HG03558 (cell line): ENCODE measurements around the gene GBGT1.

Source experiments
- ATAC-seq: cut with Tn5 transposase; IDR thresholded peaks from one replicate; pipeline ENCODE4 v1.9.1; 2021; ENCODE audit warnings: moderate number of reproducible peaks; ENCODE audit not compliant: unreplicated experiment; ENCODE audit errors: extremely low read depth

Gene GBGT1

DNA sequence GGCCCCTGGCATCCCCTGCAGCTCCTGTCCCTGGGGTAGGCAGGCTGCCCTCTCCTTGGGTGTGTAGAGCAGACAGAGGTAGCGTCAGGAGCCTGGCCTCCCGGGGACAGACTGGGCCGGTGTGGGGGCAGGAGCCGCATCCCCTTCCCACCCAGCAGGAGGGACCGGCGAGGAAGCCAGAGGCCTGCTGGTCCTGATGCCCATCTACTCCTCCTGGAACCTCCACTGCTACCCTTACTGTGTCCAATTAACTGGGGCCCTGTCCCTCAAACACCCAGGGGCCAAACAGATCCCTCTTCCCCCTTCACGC, 58.3 kb downstream of the GBGT1 start:
- no peak for ATAC-seq

DNA sequence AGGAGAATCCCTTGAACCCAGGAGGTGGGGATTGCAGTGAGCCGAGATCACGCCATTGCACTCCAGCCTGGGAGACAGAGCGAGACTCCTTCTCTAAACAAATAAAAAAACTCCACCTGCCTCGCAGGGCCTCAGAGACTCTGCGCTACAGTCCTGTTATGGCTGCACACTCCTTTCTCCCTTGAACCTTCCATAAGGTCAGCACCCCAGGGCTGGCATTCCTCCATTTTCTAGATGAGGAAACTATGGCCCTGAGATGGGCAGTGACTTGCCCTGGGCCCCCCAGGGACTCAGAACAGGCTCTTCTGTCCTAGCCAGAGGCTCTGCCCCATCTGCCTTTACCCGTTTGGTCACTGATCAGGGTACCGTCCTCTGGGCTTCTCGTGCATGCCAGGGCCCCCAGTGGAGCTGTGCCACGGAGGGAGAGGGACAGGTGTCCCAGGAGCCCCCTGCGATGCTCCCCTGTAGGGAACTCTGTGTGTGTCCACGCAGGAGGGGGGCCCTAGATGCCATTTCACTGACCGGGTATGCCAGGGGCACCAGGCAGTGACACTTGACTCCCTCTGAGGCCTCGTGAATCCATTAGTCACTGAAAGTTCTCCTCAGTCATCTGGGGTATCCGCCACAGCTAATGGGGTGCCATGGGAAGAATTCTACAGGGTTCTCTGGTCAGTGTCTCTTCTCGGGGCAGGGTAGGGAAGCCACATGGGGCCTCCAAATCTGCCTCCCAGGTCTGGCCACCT, 58.8 kb downstream of the GBGT1 start:
- ATAC-seq, result no peak

DNA sequence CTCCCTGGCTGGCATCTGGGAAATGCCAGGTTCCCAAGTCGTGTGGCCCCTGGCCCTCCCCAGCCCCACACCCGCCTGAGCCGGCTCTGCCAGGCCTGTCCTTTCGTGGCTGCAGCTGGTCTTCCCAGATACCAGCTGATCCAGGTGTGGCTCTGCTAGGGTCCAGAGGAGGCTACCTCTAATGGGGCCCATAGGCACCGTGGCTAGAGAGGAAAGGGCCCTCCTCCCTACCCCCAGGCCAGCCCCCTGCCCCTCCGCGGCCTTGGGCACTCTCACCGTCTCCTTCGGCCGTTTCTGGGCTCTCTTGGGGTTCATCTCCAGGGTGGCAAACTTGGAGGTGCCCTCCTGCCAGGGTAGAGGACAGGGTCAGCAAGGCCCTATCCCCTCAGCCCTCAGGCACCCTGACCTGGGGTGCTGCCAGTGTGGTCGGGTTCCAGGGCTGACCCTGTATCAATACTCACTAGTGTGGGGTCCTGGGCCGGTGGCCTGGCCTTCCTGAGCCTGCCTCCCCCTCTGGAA, 59.7 kb downstream of the GBGT1 start:
- ATAC-seq, result no peak

DNA sequence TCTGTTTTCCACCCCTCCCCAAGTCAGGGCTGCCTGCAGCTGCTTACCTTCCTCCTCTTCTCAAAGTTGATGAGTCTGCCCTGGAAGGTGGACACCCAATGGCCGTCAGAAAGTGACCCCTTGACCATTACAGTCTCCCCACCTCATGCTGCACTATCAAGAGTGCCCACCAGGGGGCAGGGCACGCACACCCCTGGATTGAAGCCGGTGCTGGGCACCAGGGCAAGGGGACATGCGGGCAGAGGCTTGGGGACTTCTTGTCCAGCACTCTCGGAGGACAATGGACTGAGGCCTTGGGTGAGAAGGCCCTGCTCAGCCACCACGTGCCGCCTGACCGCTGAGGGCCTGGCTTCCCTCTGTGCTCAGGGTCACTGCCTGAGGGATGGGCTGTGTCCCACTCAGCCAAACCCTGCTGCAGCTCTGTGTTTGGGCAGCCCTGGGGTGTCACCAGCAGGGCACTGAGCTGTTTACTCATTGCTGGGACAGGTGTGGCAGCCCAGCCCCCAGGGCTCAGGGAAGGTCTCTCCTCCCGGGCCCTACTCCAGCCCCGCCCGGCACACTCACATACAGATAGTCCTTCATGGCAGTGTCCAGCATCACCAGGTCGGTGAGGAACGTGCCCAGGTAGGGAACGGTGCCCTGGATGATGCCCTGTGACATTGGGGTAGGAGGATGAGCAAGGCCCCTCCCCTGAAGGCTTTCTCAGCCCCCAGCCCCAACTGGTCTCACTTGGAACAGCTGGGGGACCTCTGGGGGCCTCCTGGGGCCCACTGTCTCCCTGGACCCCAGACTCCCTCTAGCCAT, 60.3 kb downstream of the GBGT1 start:
- ATAC-seq, result no peak
